GM10266 (cell line): Measurements from ENCODE around the gene OR8B4.

Source experiments
- DNase-seq: peaks from one replicate; pipeline ENCODE4 v3.0.0; 2012; ENCODE audit errors: extremely low spot score
- TF ChIP-seq, protein P1 (sequence below): IDR thresholded peaks from 2 replicates; pipeline ENCODE4 v1.5.1; 2012; ENCODE audit warnings: mild to moderate bottlenecking, low read depth; ENCODE audit not compliant: control insufficient read depth, insufficient read depth; ENCODE audit errors: missing control alignments

Gene OR8B4, protein sequence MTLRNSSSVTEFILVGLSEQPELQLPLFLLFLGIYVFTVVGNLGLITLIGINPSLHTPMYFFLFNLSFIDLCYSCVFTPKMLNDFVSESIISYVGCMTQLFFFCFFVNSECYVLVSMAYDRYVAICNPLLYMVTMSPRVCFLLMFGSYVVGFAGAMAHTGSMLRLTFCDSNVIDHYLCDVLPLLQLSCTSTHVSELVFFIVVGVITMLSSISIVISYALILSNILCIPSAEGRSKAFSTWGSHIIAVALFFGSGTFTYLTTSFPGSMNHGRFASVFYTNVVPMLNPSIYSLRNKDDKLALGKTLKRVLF

DNA sequence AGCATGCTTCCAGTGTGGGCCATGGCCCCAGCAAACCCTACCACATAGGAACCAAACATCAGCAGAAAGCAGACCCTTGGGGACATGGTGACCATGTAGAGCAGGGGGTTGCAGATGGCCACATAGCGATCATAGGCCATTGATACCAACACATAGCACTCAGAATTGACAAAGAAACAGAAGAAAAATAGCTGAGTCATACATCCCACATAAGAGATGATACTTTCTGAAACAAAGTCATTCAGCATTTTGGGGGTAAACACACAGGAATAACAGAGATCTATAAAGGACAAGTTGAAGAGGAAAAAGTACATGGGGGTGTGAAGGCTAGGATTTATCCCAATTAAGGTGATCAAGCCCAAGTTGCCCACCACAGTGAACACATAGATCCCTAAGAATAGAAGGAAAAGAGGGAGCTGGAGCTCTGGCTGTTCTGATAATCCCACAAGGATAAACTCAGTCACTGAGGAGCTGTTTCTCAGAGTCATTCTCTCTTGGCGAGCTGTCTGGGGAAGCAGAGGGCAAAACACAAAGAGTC is at the start of gene OR8B4:
Gene OR8B4, minus strand, starts transcription at position 488 of the 538 bp plus-strand sequence. Its CDS starts 0 bp downstream, at position 488.
- TF ChIP-seq, protein P1, sequence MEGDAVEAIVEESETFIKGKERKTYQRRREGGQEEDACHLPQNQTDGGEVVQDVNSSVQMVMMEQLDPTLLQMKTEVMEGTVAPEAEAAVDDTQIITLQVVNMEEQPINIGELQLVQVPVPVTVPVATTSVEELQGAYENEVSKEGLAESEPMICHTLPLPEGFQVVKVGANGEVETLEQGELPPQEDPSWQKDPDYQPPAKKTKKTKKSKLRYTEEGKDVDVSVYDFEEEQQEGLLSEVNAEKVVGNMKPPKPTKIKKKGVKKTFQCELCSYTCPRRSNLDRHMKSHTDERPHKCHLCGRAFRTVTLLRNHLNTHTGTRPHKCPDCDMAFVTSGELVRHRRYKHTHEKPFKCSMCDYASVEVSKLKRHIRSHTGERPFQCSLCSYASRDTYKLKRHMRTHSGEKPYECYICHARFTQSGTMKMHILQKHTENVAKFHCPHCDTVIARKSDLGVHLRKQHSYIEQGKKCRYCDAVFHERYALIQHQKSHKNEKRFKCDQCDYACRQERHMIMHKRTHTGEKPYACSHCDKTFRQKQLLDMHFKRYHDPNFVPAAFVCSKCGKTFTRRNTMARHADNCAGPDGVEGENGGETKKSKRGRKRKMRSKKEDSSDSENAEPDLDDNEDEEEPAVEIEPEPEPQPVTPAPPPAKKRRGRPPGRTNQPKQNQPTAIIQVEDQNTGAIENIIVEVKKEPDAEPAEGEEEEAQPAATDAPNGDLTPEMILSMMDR, result no peak
- DNase-seq, result no peak

DNA sequence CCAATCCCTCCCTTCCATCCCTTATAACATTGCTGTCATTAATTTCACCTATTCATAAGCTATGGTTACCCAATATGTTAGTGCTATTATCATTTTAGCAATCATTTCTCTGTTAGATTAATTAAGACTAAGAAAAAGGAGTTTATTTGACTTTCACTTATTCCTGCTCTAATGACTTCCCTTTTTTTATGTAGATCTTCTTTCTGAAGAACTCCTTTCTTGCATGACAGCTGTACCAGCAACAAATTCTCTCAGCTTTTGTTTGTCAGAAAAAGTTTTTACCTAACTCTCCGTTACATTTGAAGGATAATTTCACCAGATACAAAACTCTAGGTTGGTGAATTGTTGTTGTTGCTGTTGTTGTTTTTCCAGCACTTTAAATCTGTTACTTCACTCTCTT is 49.4 kb upstream of the OR8B4 start:
- no peak for DNase-seq
- TF ChIP-seq, protein P1, result no peak

DNA sequence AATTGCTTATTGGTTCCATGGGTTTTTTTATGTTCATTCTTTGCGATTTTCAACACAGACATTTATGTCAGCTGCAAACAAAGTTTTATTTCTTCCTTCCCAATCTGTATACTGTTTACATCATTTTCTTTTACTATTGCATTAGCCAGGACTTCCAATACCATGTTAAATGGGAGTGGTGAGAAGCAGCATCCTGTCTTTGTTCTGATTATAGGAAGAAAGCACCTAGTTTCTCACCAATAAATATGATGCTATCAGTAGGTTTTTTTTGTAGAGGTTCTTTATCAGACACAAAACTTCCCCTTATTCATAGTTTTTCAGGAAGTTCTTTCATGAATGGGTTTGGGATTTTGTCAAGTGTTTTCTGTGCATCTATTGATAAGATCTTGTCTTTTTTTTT is 48.8 kb upstream of the OR8B4 start:
- DNase-seq, result no peak
- TF ChIP-seq, protein P1, result no peak

DNA sequence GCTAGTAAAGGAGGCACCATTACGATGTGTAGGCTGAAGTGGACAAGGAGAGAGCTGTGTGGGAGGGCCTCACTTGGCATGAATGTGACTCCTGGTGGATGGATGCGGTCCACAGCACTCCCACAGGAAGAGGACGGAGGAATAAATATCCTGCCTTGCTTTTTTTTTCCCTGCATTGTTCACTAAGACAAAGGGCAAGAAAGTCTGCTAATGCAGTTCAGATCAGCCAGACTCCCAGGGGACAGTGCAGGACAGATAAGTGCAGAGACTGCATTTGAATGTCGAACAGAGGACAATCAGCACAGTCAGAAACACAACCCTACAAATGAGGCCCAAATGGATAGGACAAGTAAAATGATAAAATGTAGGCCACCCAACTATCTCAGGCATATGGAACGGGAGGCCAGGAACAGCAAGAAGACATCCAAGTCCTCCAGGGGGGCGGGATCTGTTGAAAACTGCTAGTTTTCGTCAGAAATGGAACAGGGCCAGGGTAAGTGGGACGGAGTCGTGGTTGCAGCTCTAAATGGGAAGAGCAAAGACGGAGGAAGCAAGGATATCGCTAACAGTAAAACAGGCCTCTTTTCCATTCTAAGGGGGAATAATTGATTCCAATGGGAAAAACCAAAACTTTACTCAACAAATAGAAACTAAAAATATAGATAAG is 46.0 kb upstream of the OR8B4 start:
- TF ChIP-seq, protein P1, result no peak
- DNase-seq, result no peak

DNA sequence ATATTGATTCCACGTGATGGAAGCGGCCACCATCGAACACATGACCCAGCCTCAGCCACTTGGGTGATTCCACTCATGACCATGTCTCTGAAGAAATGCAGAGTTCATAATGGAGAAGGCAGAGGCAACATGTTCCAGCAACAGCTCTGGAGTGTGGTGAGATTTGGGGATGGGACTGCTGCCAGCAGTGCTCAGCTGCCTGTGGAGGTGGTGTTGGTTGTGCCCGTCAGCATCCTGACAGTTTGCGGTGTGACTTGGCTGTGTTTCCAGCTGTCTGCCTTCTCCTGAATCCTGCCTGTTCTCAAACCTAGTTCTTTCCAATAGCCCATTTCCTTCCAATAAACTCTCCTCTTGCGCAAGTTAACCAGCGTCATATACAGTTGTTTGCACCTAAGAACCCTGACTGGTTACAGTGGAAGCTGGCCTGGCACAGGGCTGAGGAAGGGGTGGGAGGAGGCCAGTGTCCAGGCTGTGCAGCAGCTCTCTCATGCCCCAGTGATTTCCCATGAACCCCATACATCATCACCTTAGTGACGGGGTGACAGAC is 42.8 kb upstream of the OR8B4 start:
- no peak for DNase-seq
- TF ChIP-seq, protein P1, result no peak

DNA sequence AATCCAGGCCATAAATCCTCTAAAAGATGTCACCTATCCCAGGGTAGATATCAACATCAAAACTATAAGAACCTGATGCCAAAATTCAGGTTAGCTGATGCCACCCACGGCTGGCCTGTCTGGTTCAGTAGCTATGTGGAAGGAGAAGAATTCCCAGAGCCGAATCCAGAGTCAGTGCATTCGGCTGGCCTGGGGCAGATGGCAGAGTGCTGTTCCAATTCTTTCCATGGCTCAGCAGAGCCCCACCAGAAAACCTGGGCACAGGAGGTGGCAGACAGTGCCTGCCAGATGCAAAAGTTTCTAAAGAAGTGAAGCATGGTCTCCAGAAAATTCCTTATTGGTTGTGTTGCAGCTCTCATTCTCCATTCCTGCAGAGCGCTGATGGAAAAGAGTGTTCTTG is 40.7 kb upstream of the OR8B4 start:
- TF ChIP-seq, protein P1, result no peak
- DNase-seq, result no peak
